HL-60 (cell line): Measurements from ENCODE around the gene SDF4.

ENCODE experiments used
- DNase-seq, 2 experiments: peaks; one replicate each; pipeline ENCODE4 v3.0.0-alpha.2; 2010 to 2020; ENCODE audit warnings: low read depth in 1 of 2, low spot score in 1 of 2
- H3K27ac ChIP-seq: fragments of 250-450 bp; sonication (Bioruptor Pico); replicated peaks from 2 replicates; pipeline ENCODE4 v1.5.1; 2020; ENCODE audit warnings: mild to moderate bottlenecking, moderate library complexity
- H3K27me3 ChIP-seq: fragments of 250-450 bp; sonication (Bioruptor Pico); 2 replicates; pipeline ENCODE4 v1.5.1; 2021; ENCODE audit warnings: mild to moderate bottlenecking, moderate library complexity; ENCODE audit not compliant: insufficient read depth, poor library complexity, severe bottlenecking
- H3K4me3 ChIP-seq: replicated peaks from 2 replicates; pipeline ENCODE4 v1.5.1; 2011; ENCODE audit warnings: mild to moderate bottlenecking, control low read depth, low read length; ENCODE audit not compliant: insufficient read depth
- CTCF ChIP-seq: IDR thresholded peaks from one replicate; pipeline ENCODE4 v1.5.1; 2011; ENCODE audit warnings: low read length, control low read depth, inconsistent platforms; ENCODE audit not compliant: insufficient read depth
- GABPA ChIP-seq: IDR thresholded peaks from 2 replicates; pipeline ENCODE4 v1.6.1; 2012; ENCODE audit warnings: low read depth
- POLR2AphosphoS5 ChIP-seq: IDR thresholded peaks from 2 replicates; pipeline ENCODE4 v1.6.1; 2012; ENCODE audit warnings: low read depth
- REST ChIP-seq: IDR thresholded peaks from 2 replicates; pipeline ENCODE4 v1.6.1; 2012; ENCODE audit warnings: low read depth; ENCODE audit not compliant: insufficient replicate concordance
- SPI1 ChIP-seq: IDR thresholded peaks from 2 replicates; pipeline ENCODE4 v1.6.1; 2012; ENCODE audit warnings: low read depth, mild to moderate bottlenecking, borderline replicate concordance

SDF4 gene

GRCh38 chr1:1215881-1216605, 15.8 kb downstream of the SDF4 start:
- DNase-seq: no peak
- TF ChIP-seq REST: no peak
- no peak for TF ChIP-seq POLR2AphosphoS5
- no peak for TF ChIP-seq GABPA
- TF ChIP-seq SPI1: no peak
- TF ChIP-seq CTCF: no peak
- no peaks in the 10 kb centered on the region for H3K27me3 ChIP-seq

GRCh38 chr1:1215080-1215676, 16.6 kb downstream of the SDF4 start:
- no peak for DNase-seq

More at GRCh38 chr1:1215881-1216605, 15.8 kb downstream of the SDF4 start:
- H3K27ac ChIP-seq: no peak overlapping the region
- H3K4me3 ChIP-seq: no peak overlapping the region

More at GRCh38 chr1:1215080-1215676, 16.6 kb downstream of the SDF4 start:
- Histone ChIP-seq H3K4me3 (no peak overlapping the region), H3K27me3 (no peaks in the 10 kb centered on the region), H3K27ac (no peak overlapping the region)
- no peak for TF ChIP-seq SPI1
- TF ChIP-seq GABPA: no peak
- no peak for TF ChIP-seq POLR2AphosphoS5
- no peak for TF ChIP-seq CTCF
- no peak for TF ChIP-seq REST
